Endodermal cell (in vitro differentiated cells): ENCODE measurements around the gene PLCB3. TPM values are rescaled to one million over a fixed set of nuclear protein-coding genes. Genes with fewer than 3 reads are reported as not detected.
A peak's percentile ranks its signal among the peaks of the same experiment; 100 is the strongest.

Experiments
- DNase-seq: peaks from one replicate; pipeline ENCODE4 v3.0.0-alpha.2; 2017
- H3K27ac ChIP-seq: 2 replicates; pipeline ENCODE4 v1.5.1; 2013; ENCODE audit warnings: mild to moderate bottlenecking, low read depth, low read length, moderate library complexity
- H3K27me3 ChIP-seq: 2 replicates; pipeline ENCODE4 v1.6.1; 2013; ENCODE audit warnings: mild to moderate bottlenecking, low read length, moderate library complexity; ENCODE audit not compliant: insufficient read depth, control insufficient read depth, poor library complexity, severe bottlenecking
- H3K36me3 ChIP-seq: 2 replicates; pipeline ENCODE4 v1.7.0; 2013; ENCODE audit warnings: mild to moderate bottlenecking, low read length, moderate library complexity; ENCODE audit not compliant: control insufficient read depth, insufficient read depth
- H3K4me1 ChIP-seq: one replicate; pipeline ENCODE4 v1.7.0; 2013; ENCODE audit warnings: low read length; ENCODE audit not compliant: control insufficient read depth, insufficient read depth
- H3K4me3 ChIP-seq: 2 replicates; pipeline ENCODE4 v1.5.1; 2013; ENCODE audit warnings: mild to moderate bottlenecking, low read length, moderate library complexity
- H3K9ac ChIP-seq: 2 replicates; pipeline ENCODE4 v1.6.1; 2013; ENCODE audit warnings: mild to moderate bottlenecking, low read length, moderate library complexity; ENCODE audit not compliant: poor library complexity, severe bottlenecking; ENCODE audit errors: extremely low read depth
- H3K9me3 ChIP-seq: 2 replicates; pipeline ENCODE4 v1.6.1; 2013; ENCODE audit warnings: mild to moderate bottlenecking, low read length, moderate library complexity; ENCODE audit not compliant: control insufficient read depth
- H3K27ac Mint-ChIP-seq: 2 replicates; pipeline ENCODE4 v1.8.0; 2020; ENCODE audit warnings: mixed read lengths
- H3K27me3 Mint-ChIP-seq: 2 replicates; pipeline ENCODE4 v1.8.0; 2021; ENCODE audit warnings: mild to moderate bottlenecking, mixed read lengths; ENCODE audit not compliant: insufficient read depth
- H3K36me3 Mint-ChIP-seq: 2 replicates; pipeline ENCODE4 v1.8.0; 2020; ENCODE audit warnings: low read depth, mixed read lengths
- H3K4me1 Mint-ChIP-seq: 2 replicates; pipeline ENCODE4 v1.8.0; 2020; ENCODE audit warnings: mixed read lengths
- H3K4me3 Mint-ChIP-seq: 2 replicates; pipeline ENCODE4 v1.8.0; 2020; ENCODE audit warnings: mild to moderate bottlenecking, moderate library complexity, mixed read lengths
- H3K9me3 Mint-ChIP-seq: 2 replicates; pipeline ENCODE4 v1.8.0; 2020; ENCODE audit warnings: mild to moderate bottlenecking, mixed read lengths
- CTCF ChIP-seq: fragments of 200-600 bp; sonication (generic); conservative IDR thresholded peaks from 2 replicates; pipeline ENCODE4 v1.5.0; 2021; ENCODE audit warnings: antibody characterized with exemption, mild to moderate bottlenecking
- WGBS, 2 experiments: methylation state at CpG; one replicate each; pipeline versions ENCODE4 v1.1.5 to v1.1.7; 2013; ENCODE audit warnings: missing lambda C conversion rate in 2 of 2, mixed read lengths in 1 of 2; ENCODE audit not compliant: insufficient coverage in 1 of 2, insufficient read length in 1 of 2; 5-methylcytosine and 5-hydroxymethylcytosine counted together
- total RNA-seq, 2 donors: library from RNA; stranded (reverse); fragmentation: NEBNext Ultra II Directional in 1 of 2; extraction: Animal tissue kit (Norgen Biotek cat#: 25700) in 1 of 2; gene quantifications; 2 replicates in 1 of 2; 3 replicates in 1 of 2; pipeline ENCODE4 v1.2.1, GENCODE V29; 2021

Gene PLCB3
- total RNA-seq, 2 donors from 2014 or later, result 75.0 to 83.2 TPM

GRCh38 chr11:64275841-64276240 is 24.5 kb downstream of the PLCB3 start:
- no peak overlapping the region for H3K27ac Mint-ChIP-seq
- H3K4me1 ChIP-seq, result no peaks in the 10 kb centered on the region
- TF ChIP-seq CTCF, result no peak

GRCh38 chr11:64276653-64277431 is 25.5 kb downstream of the PLCB3 start:
- no peak for TF ChIP-seq CTCF
- Histone ChIP-seq H3K4me3 (no peak overlapping the region), H3K27ac (no peak overlapping the region), H3K9me3 (no peaks in the 10 kb centered on the region), H3K4me1 (no peaks in the 10 kb centered on the region), H3K36me3 (peaks cover 9% of the 10 kb centered on the region), H3K9ac (no peak overlapping the region), H3K27me3 (no peaks in the 10 kb centered on the region)
- Mint-ChIP-seq H3K4me1 (peaks cover 3% of the 10 kb centered on the region), H3K36me3 (peaks cover 27% of the 10 kb centered on the region), H3K9me3 (no peaks in the 10 kb centered on the region), H3K27me3 (no peaks in the 10 kb centered on the region), H3K4me3 (no peak overlapping the region), H3K27ac (no peak overlapping the region)
- DNase-seq, result no peak
- 91% methylated on average over 11 to 17 of the region's 17 CpGs for WGBS, 2 experiments

More at GRCh38 chr11:64275841-64276240, 24.5 kb downstream of the PLCB3 start:
- peaks cover 19% of the 10 kb centered on the region for H3K36me3 Mint-ChIP-seq
- no peak overlapping the region for H3K4me3 ChIP-seq
- no peak for DNase-seq
- H3K27me3 Mint-ChIP-seq, result no peaks in the 10 kb centered on the region
- no peaks in the 10 kb centered on the region for H3K9me3 Mint-ChIP-seq
- H3K27me3 ChIP-seq, result no peaks in the 10 kb centered on the region
- WGBS, 2 experiments, result 95 to 100% methylated on average over 1 to 2 of the region's 2 CpGs
- no peak overlapping the region for H3K27ac ChIP-seq
- H3K36me3 ChIP-seq, result peaks cover 9% of the 10 kb centered on the region
- H3K4me3 Mint-ChIP-seq, result no peak overlapping the region
- no peaks in the 10 kb centered on the region for H3K9me3 ChIP-seq
- H3K4me1 Mint-ChIP-seq, result peaks cover 3% of the 10 kb centered on the region
- no peak overlapping the region for H3K9ac ChIP-seq

DNA sequence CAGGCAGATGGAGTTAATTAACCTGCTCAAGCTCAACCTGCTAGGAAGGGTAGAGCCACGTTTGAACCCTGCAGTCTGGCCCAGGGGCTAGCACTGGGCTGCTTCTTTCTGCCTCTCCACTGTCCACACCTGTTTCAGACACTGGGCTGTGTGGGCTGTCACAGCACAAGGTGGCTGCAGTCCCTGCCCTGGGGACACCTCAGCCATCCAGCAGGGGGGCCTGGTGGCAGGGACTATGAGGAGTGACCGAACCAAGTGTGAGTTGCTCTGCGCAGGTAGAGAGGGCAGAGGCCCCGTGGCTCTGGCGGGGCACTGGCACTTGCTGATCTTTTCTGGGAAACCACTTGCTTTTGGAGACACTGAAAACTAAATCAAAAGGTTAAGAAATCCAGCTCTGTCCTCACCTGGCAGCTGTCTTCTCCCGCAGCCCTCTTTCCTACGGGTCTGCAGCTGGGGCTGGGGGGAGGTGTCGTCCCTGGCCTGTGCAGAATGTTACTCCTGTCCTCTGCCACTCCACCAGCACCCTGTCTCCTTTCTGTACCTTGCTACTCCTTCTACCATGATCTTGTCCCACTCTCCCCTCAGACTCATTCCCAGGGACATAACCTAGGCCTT is 27.4 kb downstream of the PLCB3 start:
- Histone ChIP-seq H3K36me3 (peaks cover 19% of the 10 kb centered on the region), H3K27ac (no peak overlapping the region), H3K4me1 (no peaks in the 10 kb centered on the region), H3K4me3 (no peak overlapping the region), H3K9me3 (no peaks in the 10 kb centered on the region), H3K9ac (no peak overlapping the region), H3K27me3 (no peaks in the 10 kb centered on the region)
- WGBS, 2 experiments, result 85 to 90% methylated on average over 7 to 8 of the region's 8 CpGs
- no peak for DNase-seq
- H3K36me3 Mint-ChIP-seq, result peaks cover 33% of the 10 kb centered on the region
- no peaks in the 10 kb centered on the region for H3K9me3 Mint-ChIP-seq
- H3K4me3 Mint-ChIP-seq, result no peak overlapping the region
- H3K4me1 Mint-ChIP-seq, result peaks cover 3% of the 10 kb centered on the region
- no peak overlapping the region for H3K27ac Mint-ChIP-seq
- no peaks in the 10 kb centered on the region for H3K27me3 Mint-ChIP-seq
- peak; percentile 16 for TF ChIP-seq CTCF
